Occipital lobe (tissue), 2 donors: ENCODE data around the gene POTEI. TPM values are rescaled to one million over a fixed set of nuclear protein-coding genes. Genes with fewer than 3 reads are reported as not detected.
"Not testable (repeated sequence)": the region's sequence is repeated elsewhere in the genome, so short reads cannot be mapped to it uniquely, and the experiment has no call there.

Source experiments
- DNase-seq: peaks from one replicate; lab custom pipeline; 2025; lab: John Stamatoyannopoulos, UW
- total RNA-seq: library from RNA; depleted of rRNA; stranded (reverse); fragments of >200 nt; gene quantifications from one replicate; pipeline ENCODE4 v1.2.3, GENCODE V29; 2014

Gene POTEI
- not detected for total RNA-seq

DNA sequence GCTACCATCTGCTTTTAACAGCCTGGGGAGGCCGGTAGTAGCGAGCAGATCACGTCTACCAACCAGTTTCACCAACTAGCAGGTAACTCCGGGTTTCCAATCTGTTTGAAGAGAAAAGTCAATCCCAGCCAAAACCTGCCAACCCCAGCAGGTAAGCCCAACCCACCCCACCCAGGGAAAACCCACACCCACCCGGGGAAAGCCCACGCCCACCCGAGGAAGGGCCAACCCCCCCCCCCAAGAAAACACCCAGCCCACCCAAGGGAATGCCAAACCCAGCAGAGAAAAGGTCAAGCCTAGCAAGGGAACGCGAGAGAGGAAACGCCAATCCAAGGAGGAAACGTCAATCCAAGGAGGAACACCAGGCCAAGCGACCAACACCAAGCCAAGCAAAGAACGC lies at the start of gene POTEI:
TSS of gene POTEI (minus strand) at position 101 of the 400 bp plus-strand sequence. CDS start at position 8, 93 bp downstream.
- DNase-seq = not testable (repeated sequence)

DNA sequence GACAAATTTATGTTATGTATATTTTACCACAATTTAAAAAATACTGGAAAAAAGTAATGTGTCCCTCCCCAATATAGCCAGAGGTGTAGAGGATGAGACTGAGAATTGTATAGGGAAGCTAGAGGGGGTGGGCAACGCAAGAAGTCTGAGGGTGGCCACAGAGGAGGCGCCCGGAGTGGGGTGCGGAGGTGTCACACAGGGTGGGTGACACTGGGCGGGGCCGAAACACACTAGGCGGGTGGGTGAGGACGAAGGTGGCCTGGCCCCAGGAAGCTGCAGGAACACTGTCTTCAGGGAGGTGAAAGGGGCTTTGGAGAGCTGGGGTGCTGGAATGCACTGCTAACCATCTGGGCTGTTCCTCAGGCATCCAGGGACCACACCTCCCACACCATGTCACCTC lies 47.3 kb upstream of the POTEI start:
- DNase-seq = not testable (repeated sequence)

DNA sequence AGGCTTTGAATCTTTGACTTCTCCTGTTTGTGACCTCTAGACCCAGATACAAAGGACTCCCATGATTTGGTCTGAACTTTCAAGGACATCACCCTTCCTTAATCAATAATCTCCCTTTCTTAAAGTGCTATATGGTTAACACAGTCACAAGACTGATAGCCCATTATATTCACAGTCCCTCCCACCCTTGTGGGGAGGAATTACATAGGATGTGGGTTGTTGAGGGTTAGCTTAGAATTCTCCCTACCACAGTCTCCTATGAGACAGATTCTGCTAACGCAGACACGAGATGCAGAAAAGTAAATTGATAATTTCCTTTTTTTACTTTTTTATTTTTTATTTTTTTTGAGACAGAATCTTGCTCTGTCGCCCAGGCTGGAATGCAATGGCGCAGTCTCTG lies 45.0 kb upstream of the POTEI start:
- not testable (repeated sequence) for DNase-seq

DNA sequence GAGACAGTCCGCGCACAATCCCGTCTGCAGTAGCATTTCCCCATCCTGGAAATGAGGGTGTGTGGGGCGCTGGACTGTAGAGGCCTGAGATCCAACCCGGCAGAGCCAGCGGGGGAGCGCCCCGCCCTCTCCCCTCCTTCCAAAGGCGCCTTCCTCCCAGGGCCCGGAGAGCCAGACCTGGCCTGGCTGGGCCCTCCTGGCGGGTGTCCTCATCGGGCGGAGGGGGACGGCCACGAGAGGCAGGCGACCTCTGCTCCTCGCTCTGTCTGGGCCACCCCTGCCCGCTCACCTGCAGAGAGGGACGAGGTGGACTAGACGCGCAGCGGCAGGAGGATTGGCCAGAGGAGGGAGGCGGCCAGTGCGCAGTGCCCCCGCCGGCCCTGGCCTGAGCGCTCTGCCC lies 40.3 kb upstream of the POTEI start:
- not testable (repeated sequence) for DNase-seq

DNA sequence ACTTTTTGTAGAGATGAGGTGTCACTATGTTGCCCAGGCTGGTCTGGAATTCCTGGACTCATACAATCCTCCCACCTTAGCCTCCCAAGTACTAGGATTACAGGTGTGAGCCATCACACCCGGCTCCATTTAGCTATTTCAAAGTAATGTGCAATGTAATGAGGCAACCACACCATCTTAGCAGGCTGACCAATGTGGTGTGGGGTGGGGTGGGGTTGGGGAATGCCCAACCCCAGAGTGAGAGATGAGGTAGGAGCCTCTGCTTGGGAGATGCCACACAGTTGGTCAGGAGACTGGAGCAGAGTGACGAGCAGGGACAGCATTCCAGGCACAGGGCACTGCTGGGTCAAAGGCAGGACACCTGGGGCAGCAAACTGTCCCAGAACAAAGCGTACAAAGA lies 39.3 kb upstream of the POTEI start:
- DNase-seq = not testable (repeated sequence)

GRCh38 chr2:130544978-130545377 lies 35.9 kb upstream of the POTEI start:
- not testable (repeated sequence) for DNase-seq

DNA sequence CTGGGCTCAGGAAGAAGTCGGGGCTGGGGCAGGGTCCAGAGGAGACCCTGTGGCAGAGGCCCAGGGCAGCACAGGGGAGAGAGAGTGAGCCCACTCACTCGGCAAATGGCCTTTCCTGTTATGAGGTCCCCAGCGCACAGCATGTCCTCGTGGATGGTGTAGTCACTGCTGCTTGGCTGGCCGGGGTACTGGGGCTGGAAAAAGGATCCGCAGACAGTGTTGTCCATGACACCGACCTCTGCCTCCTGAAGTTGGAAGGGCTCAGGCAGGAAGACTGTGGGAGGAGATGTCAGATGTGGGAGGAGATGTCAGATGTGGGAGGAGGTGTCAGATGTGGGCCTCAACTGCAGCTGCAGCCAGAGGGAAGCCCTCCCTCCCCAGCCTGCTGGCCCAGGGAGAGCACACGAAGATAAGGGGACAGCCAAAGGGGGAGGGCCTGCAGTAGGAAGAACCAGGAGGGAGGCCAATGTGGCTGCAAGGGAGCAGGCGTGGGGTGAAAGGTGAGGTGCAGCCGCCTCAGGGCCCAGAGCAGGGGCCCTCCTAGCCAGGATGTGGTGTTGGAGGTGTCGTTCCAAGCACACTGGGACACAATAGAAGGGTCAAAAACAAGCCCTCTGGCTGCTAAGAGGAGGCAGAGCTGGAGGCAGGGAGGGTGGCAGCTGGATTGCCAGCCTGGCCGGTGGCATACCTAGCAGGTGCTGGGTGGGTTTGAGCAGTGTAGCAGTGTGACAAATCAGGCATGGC lies 34.8 kb upstream of the POTEI start:
- not testable (repeated sequence) for DNase-seq

- not testable (repeated sequence) for DNase-seq
Observed at GRCh38 chr2:130542789-130543188, 33.7 kb upstream of the POTEI start.

- DNase-seq = not testable (repeated sequence)
Observed at GRCh38 chr2:130538271-130538670, 29.1 kb upstream of the POTEI start.

- DNase-seq = not testable (repeated sequence)
Observed at GRCh38 chr2:130536654-130537053, 27.5 kb upstream of the POTEI start.

DNA sequence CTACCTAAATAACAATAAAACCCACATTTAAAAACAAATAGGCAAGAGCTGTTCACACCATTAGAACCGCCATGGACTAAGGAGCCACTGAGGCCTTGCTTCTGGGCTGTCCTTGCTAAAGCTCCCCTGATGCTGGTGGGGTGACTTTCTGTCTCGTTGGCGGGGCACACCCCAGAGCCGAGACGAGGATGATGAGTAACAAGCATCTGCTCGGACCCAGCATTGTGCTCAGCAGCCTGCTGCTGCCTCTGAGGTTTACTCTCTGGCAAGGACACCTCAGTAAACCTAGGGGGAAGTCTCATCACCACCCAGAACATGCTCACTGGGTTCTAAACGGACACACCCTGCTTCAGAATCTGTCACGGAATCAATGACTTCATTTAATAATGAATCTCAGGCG lies 22.5 kb upstream of the POTEI start:
- DNase-seq = not testable (repeated sequence)

- not testable (repeated sequence) for DNase-seq
Observed at GRCh38 chr2:130531225-130531624, 22.1 kb upstream of the POTEI start.

GRCh38 chr2:130530212-130530611 lies 21.1 kb upstream of the POTEI start:
- DNase-seq = not testable (repeated sequence)

- not testable (repeated sequence) for DNase-seq
Observed at GRCh38 chr2:130529545-130529944, 20.4 kb upstream of the POTEI start.

DNA sequence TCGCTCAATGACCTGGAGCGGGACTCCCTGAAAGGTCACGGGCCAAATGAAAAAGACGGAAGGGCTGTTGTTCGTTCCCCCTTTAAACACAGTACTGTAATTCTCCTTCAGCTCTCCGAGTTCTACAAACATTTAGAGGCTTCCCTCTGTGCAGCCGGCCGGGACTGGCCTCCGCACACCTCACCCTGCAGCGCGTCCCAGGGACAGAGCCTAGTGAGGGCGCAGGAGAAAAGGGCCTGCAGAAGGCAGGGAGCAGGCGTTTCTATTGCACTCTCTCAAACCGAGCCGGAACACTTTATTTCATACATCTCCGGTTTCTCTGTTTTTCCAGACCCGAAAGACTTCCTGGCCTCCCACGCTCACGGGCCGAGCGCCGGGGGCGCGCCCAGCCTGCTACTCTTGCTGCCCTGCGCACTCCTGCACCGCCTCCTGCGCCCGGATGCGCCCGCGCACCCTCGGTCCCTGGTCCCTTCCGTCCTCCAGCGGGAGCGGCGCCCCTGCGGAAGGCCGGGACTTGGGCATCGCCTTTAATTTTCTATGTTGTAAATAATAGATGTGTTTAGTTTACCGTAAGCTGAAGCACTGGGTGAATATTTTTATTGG lies 18.3 kb upstream of the POTEI start:
- DNase-seq = not testable (repeated sequence)

DNA sequence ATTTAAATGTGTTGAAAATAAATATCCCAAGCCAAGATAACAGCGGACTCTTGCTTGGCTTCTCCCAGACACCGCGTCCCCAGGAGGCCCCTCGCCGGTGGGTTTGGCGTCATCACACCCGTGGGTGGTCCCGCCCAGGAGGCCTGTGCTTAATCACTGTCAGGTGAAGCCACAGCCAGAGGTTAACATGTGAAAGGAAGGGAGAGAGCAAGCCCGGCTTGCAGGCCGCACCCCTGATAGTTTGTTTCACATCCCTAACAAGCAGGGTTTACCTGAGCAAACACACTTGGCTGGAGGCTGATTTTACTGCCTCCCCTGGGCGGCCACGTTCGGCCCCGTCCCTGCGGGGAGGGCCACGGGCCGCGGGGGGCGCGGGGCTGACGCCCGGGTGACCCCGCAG lies 13.3 kb upstream of the POTEI start:
- DNase-seq = not testable (repeated sequence)

DNA sequence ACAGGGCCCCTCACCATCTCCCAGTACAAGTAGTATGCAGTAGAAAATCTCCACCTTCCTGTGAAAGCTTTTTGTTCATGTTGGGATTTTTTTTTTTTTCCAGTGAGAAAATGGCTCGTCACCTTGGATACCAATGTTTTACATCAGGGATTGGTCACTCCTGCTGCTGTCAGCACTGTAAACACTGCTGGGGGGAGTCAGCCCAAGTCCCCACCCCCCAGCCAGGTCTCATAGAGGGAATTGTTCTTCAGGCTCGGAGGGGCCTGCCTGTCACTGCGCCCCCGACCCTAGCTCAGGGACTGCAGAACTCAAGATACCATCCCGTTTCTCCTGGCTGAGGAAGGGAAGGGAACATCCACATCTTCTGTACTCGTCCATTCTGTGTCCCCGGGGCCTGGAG lies 11.9 kb upstream of the POTEI start, which contains the start of gene CFC1B:
TSS of gene CFC1B (plus strand) at position 231 of the 400 bp plus-strand sequence. CDS start 263 bp downstream, outside the sequence.
- not testable (repeated sequence) for DNase-seq

DNA sequence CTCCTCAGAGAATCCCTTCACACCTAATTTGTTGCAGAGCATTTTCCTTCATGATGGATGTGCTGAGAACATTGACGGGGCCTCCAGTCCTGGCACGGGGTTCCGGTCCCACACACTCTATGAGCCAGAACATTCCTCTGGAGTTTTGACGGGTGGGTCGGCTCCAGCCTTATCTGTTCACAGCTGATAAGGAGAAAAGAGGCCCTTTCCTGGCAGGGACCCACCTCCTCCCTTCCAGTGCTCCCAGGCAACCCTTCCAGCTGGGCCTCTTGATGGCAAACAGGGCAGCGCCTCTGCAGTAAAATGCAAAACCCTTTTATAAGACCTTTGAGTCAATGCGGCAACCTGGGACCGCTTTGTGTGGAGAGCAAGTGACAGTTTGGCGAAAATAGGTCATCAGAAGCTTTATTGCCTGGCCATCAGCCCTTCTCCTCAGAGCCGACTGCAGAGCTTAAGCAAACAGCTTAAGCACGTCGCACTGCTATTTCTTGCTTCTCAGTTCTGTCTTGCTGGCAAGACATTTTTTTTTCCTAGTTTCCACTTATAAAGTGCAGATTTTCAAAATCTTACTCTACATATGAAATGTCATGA lies 9.5 kb upstream of the POTEI start:
- not testable (repeated sequence) for DNase-seq

DNA sequence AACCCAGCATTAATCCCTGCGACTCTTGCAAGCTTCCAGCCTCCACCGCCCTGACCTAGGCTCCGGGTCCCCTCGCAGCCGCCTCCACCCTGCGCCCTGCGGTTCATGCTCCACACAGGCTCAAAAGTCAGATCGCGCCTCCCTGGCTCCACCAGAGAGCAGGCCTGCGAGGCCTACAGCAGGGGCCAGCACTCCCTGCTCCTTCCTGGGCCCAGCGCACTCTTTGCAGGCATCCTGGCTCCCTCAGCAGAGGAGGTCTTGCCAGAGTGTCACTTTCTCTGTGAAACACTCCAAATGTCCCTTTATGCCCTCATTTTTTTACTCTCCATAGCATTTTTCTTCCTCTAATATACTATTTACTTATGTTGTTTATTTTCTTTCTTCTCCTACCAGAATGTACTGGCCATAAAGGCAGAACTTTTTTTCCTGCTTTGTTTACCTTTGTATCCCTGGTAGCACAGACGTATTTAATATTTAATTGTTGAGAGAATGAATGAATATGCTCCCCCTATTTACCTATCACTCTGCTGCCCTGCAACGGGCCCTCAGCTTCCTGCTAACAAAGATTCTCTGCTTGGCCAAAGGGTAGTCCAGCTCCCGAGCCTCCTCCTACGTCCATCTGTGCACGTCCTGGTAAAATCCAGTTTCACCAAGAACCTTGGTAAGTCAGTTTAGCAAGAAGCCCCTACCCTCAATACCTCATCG lies 2.8 kb upstream of the POTEI start:
- DNase-seq = not testable (repeated sequence)

DNA sequence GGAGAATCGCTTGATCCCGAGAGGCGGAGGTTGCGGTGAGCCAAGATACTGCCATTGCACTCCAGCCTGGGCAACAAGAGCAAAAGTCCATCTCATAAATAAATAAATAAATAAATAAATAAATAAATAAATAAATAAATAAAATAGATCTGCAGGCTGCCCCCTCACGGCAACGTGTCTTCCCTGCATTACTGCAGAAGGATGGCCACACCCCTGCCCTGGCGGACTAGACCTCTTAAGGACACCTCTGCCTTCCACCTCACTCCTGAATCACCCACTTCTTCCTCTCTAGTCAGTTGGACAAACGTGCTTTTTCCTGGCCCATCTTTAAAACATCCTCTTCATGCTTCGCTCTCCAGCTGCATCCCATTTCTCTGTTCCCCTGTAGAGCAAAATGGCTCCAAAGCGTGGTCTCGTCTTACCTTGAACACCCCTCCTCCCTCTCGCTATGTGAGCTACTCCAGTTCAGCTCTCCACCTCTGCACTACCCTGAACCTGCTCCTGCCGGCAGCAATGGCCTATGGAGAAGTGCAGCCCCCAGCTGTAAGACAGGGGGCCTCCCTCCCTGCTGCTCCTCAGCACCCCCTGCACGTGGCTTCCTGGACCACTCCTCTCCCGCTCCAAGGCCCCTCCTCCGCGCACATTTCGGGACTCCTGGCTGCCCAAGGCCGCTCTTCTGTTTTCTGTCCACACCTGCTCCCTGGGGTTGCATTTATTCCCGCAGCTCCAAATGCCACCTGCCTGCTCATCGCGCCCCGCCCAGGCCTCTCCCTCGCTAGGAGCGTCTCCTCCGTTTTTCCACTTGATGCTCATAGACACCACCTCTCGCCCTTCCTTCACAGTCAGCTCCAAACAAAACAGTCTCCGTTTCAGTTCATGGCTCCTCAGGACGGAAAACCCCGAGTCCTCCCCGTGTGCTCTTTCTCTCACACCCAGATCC lies 1.9 kb upstream of the POTEI start:
- DNase-seq = not testable (repeated sequence)

DNA sequence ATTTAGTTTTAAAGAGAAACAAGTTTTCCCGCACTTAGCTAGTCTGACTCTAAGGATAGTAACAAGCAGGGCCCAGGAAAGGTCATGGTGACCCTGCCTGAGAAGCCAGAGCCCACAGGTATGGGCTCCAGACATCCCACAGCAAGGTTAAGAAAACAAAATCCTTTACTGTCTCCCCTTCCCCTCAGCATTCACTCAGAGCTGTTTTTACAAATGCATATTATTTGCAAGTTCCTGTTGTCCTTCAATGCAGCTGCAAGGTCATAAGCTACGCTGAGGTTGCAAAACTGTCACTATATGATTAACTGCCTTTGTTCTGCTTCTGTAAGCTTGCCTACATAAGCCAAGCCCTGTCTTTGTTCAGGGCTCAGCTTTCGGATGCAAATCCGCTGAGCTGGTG lies 18.1 kb downstream of the POTEI start:
- DNase-seq = not testable (repeated sequence)
